NT2/D1 (cell line): ENCODE results near the gene PARK7.

ENCODE experiments used
- YY1 ChIP-seq: IDR thresholded peaks from 2 replicates; pipeline ENCODE4 v1.6.1; 2011; ENCODE audit not compliant: insufficient read length, insufficient read depth
- ZNF274 ChIP-seq: IDR thresholded peaks from 2 replicates; pipeline ENCODE4 v1.6.1; 2011; ENCODE audit warnings: mild to moderate bottlenecking, low read depth, low read length

GRCh38 chr1:7938070-7938469, 23.4 kb upstream of the PARK7 start:
- TF ChIP-seq YY1 (no peak), ZNF274 (no peak)
